ENCODE measurements around the gene MISP3.

DNA sequence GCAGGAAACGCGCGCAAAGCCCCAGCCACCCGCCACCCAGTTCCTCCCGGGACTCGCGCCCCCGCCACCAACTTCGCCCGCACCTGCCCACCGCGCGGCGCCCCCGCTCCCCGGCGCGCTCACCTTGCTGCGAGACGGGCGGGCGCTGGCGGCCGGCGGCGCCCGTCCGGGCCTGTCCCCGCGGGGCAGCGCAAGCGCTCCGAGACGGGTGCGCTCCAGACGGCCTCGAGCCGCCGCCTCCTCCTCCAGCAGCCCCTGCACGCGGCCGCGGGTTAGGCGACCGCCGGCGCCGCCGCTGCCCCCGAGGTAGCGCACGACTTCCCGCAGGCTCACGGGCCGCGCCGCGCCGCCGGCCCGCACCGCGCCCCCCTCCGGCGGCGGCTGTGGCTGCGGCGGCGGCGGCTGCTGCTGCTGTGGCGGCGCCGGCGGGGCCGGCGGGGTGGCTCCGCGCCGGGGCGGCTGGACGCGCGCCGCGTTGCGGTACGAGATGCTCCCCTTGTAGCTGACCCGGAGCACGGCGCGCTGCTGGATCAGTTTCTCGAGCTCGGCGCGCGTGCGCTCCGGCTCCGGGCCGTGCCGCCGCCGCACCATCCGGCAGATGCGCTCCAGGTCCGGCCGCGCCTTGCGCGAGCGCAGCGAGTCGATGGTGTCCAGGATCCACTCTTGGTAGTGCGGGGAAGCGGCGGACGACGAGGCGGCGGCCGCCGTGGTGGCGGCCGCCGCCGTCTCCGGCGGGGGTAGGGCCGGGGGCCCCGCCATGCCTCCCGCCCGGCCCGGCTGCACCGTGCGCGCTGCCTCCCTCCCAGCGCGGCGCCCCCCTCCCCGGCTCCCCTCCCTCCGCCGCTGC lies 17.3 kb downstream of the MISP3 start:
- TF ChIP-seq POLR2A (IDR thresholded peaks at IDR 0.05) (no peak), EP300 (IDR thresholded peaks at IDR 0.05) (no peak)
- TF ChIP-seq, protein P1, sequence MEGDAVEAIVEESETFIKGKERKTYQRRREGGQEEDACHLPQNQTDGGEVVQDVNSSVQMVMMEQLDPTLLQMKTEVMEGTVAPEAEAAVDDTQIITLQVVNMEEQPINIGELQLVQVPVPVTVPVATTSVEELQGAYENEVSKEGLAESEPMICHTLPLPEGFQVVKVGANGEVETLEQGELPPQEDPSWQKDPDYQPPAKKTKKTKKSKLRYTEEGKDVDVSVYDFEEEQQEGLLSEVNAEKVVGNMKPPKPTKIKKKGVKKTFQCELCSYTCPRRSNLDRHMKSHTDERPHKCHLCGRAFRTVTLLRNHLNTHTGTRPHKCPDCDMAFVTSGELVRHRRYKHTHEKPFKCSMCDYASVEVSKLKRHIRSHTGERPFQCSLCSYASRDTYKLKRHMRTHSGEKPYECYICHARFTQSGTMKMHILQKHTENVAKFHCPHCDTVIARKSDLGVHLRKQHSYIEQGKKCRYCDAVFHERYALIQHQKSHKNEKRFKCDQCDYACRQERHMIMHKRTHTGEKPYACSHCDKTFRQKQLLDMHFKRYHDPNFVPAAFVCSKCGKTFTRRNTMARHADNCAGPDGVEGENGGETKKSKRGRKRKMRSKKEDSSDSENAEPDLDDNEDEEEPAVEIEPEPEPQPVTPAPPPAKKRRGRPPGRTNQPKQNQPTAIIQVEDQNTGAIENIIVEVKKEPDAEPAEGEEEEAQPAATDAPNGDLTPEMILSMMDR (IDR thresholded peaks at IDR 0.05): peak in 2 of 5 experiments; percentile 34 to 43
